Measurements from ENCODE around the gene MMP28. TPM values are rescaled to one million over a fixed set of nuclear protein-coding genes. Genes with fewer than 3 reads are reported as not detected.

MMP28 gene
- polyA plus RNA-seq, 1 experiment = 0.28 TPM

GRCh38 chr17:35725058-35725457, 70.4 kb downstream of the MMP28 start:
- H3K4me3 ChIP-seq (ENCODE audit: low read depth, low read length) = no peak overlapping the region

DNA sequence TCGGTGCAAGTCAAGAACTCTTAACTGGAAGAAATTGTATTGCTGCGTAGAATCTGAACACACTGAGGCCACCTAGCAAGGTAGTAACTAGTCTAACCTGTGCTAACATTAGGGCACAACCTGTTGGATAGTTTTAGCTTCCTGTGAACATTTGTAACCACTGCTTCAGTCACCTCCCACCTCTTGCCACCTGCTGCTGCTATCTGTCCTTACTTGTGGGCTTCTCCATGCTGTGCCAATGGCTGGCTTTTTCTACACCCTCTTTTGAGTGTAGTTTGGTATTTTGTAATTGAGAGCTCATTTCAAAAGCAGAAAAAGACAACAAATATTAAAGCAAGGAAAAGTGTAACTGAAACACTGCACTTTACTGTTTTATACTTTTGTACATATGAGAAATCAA, 71.7 kb downstream of the MMP28 start:
- ChIA-PET POLR2A (no interaction called here), CTCF (interaction anchor here (0.7 to 2.0 kb wide), 3 partner anchors 24 to 132 kb away, joined by 3 to 4 read pairs (median 3); no protein-coding TSS in a partner anchor)
- TF ChIP-seq CTCF (IDR thresholded peaks at IDR 0.05; ENCODE audit: insufficient read depth, low read depth, low read length) = no peak
- Histone ChIP-seq H3K27me3 (ENCODE audit: control insufficient read depth, insufficient read depth, low read length) (no peaks in the 10 kb centered on the region), H3K4me3 (ENCODE audit: low read depth, low read length) (no peak overlapping the region), H3K36me3 (ENCODE audit: control insufficient read depth, insufficient read depth, low read length) (peaks cover 7% of the 10 kb centered on the region)
- no peak for DNase-seq (ENCODE audit: low read depth)

More at GRCh38 chr17:35725058-35725457, 70.4 kb downstream of the MMP28 start:
- no peak for TF ChIP-seq CTCF (IDR thresholded peaks at IDR 0.05; ENCODE audit: insufficient read depth, low read depth, low read length)
- H3K36me3 ChIP-seq (ENCODE audit: control insufficient read depth, insufficient read depth, low read length) = peaks cover 5% of the 10 kb centered on the region
- POLR2A ChIA-PET = no interaction called here
- H3K27me3 ChIP-seq (ENCODE audit: control insufficient read depth, insufficient read depth, low read length) = no peaks in the 10 kb centered on the region
- no peak for DNase-seq (ENCODE audit: low read depth)
- CTCF ChIA-PET = interaction anchor here (0.9 to 3.8 kb wide), 3 partner anchors 8 to 112 kb away, joined by 3 to 18 read pairs (median 3); no protein-coding TSS in a partner anchor

DNA sequence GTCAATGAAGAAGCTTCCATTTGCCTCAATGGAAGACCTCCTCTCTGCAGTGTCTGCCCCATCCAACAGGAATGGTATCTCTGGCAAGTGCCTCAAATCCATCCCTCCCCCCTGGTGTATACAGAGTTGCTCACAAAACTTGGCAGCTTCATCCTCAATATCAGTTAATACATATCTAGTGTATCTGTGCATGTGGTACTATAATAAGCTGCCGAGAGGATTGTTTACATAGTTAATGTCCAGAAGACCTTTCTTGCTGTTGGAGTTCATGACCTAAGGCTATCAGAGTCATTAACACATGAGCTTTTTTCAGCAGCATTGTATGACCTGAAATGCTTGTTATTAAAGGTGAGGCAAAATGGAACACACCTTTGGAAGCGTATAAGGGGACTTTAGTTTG, 78.0 kb downstream of the MMP28 start:
- no peak for DNase-seq (ENCODE audit: low read depth)
- H3K36me3 ChIP-seq (ENCODE audit: control insufficient read depth, insufficient read depth, low read length) = peaks cover 5% of the 10 kb centered on the region
- H3K27me3 ChIP-seq (ENCODE audit: control insufficient read depth, insufficient read depth, low read length) = no peaks in the 10 kb centered on the region
- ChIA-PET CTCF (interaction anchor here (2.3 to 3.2 kb wide), 2 partner anchors 9 to 30 kb away, joined by 11 to 18 read pairs; no protein-coding TSS in a partner anchor), POLR2A (no interaction called here)
- TF ChIP-seq CTCF (IDR thresholded peaks at IDR 0.05; ENCODE audit: insufficient read depth, low read depth, low read length) = no peak
- H3K4me3 ChIP-seq (ENCODE audit: low read depth, low read length) = no peak overlapping the region

GRCh38 chr17:35716897-35717465, 78.5 kb downstream of the MMP28 start:
- Histone ChIP-seq H3K4me3 (ENCODE audit: low read depth, low read length) (no peak overlapping the region), H3K27me3 (ENCODE audit: control insufficient read depth, insufficient read depth, low read length) (no peaks in the 10 kb centered on the region), H3K36me3 (ENCODE audit: control insufficient read depth, insufficient read depth, low read length) (peaks cover 5% of the 10 kb centered on the region)
- TF ChIP-seq CTCF (IDR thresholded peaks at IDR 0.05; ENCODE audit: insufficient read depth, low read depth, low read length) = no peak
- POLR2A ChIA-PET = no interaction called here
- peak; percentile 4 for DNase-seq (ENCODE audit: low read depth)
- CTCF ChIA-PET = interaction anchor here (0.6 to 3.2 kb wide), 5 partner anchors 10 to 479 kb away, joined by 3 to 18 read pairs (median 4); no protein-coding TSS in a partner anchor

- Histone ChIP-seq H3K27me3 (ENCODE audit: control insufficient read depth, insufficient read depth, low read length) (no peaks in the 10 kb centered on the region), H3K36me3 (ENCODE audit: control insufficient read depth, insufficient read depth, low read length) (peaks cover 4% of the 10 kb centered on the region), H3K4me3 (ENCODE audit: low read depth, low read length) (no peak overlapping the region)
- no peak for TF ChIP-seq CTCF (IDR thresholded peaks at IDR 0.05; ENCODE audit: insufficient read depth, low read depth, low read length)
- no peak for DNase-seq (ENCODE audit: low read depth)
- POLR2A ChIA-PET = no interaction called here
- CTCF ChIA-PET = interaction anchor here (0.6 to 3.2 kb wide), 6 partner anchors 11 to 479 kb away, joined by 3 to 18 read pairs (median 4); no protein-coding TSS in a partner anchor
Observed at GRCh38 chr17:35716173-35716572, 79.3 kb downstream of the MMP28 start.

Other genes starting within 250 kb of the MMP28 start
- not detected in 2 replicates for gene SLFN14, start 234.8 kb downstream of the MMP28 start, polyA plus RNA-seq (2011; rRNA removed)
- gene PEX12, start 217.1 kb downstream of the MMP28 start, polyA plus RNA-seq (2011; rRNA removed) = 8.5 and 11.0 TPM in 2 replicates
- 122 and 151 TPM in 2 replicates for gene AP2B1, start 208.3 kb downstream of the MMP28 start, polyA plus RNA-seq (2011; rRNA removed)
- 3.2 and 4.5 TPM in 2 replicates for gene RASL10B, start 64.0 kb downstream of the MMP28 start, polyA plus RNA-seq (2011; rRNA removed)
- gene GAS2L2, start 42.4 kb downstream of the MMP28 start, polyA plus RNA-seq (2011; rRNA removed) = not detected in 2 replicates
- gene C17orf50, start 34.8 kb downstream of the MMP28 start, polyA plus RNA-seq (2011; rRNA removed) = not detected in 2 replicates
- 27.4 and 49.6 TPM in 2 replicates for gene TAF15, start 13.8 kb upstream of the MMP28 start, polyA plus RNA-seq (2011; rRNA removed)
- not detected in 2 replicates for gene HEATR9, start 73.2 kb upstream of the MMP28 start, polyA plus RNA-seq (2011; rRNA removed)
- gene CCL5, start 84.7 kb upstream of the MMP28 start, polyA plus RNA-seq (2011; rRNA removed) = 0.16 TPM in 2 replicates
- gene RDM1, start 135.1 kb upstream of the MMP28 start, polyA plus RNA-seq (2011; rRNA removed) = 0.17 and 0.20 TPM in 2 replicates
- not detected in 2 replicates for gene LYZL6, start 148.1 kb upstream of the MMP28 start, polyA plus RNA-seq (2011; rRNA removed)
- gene CCL16, start 185.9 kb upstream of the MMP28 start, polyA plus RNA-seq (2011; rRNA removed) = not detected in 2 replicates
- not detected in 2 replicates for gene CCL14, start 191.1 kb upstream of the MMP28 start, polyA plus RNA-seq (2011; rRNA removed)
- not detected in 2 replicates for gene CCL15, start 205.9 kb upstream of the MMP28 start, polyA plus RNA-seq (2011; rRNA removed)
- gene CCL23, start 222.3 kb upstream of the MMP28 start, polyA plus RNA-seq (2011; rRNA removed) = not detected in 2 replicates

Data from BJ (cell line).